Prostate gland (tissue), 2 donors: ENCODE results near the gene DHX34. TPM values are rescaled to one million over a fixed set of nuclear protein-coding genes. Genes with fewer than 3 reads are reported as not detected.

Source experiments
- DNase-seq: peaks from one replicate; pipeline ENCODE4 v3.0.0-alpha.2; 2019; ENCODE audit warnings: low spot score
- H3K27ac ChIP-seq, 2 donors: fragments of 200-600 bp; sonication (generic); 2 replicates each; pipeline ENCODE4 v1.5.1; 2017 to 2019
- H3K27me3 ChIP-seq: fragments of 200-600 bp; sonication (generic); replicated peaks from 2 replicates; pipeline ENCODE4 v1.5.1; 2019; ENCODE audit not compliant: insufficient read depth
- H3K36me3 ChIP-seq, 2 donors: fragments of 200-600 bp; sonication (generic); 1 replicate in 1 of 2; 2 replicates in 1 of 2; pipeline versions ENCODE4 v1.5.1 to v1.8.1; 2017 to 2019
- H3K4me1 ChIP-seq: fragments of 200-600 bp; sonication (generic); replicated peaks from 2 replicates; pipeline ENCODE4 v1.5.1; 2019
- H3K4me3 ChIP-seq, 2 donors: fragments of 200-600 bp; sonication (generic); 2 replicates each; pipeline ENCODE4 v1.5.1; 2017 to 2019
- H3K9me3 ChIP-seq: fragments of 200-600 bp; sonication (generic); 2 replicates; pipeline ENCODE4 v1.5.1; 2017
- POLR2A ChIP-seq: fragments of 450-650 bp; IDR thresholded peaks from one replicate; pipeline ENCODE4 v1.6.1; 2016; ENCODE audit warnings: antibody characterized with exemption, mild to moderate bottlenecking
- POLR2AphosphoS5 ChIP-seq: sonication (generic); formaldehyde crosslinking; IDR thresholded peaks from one replicate; pipeline ENCODE4 v1.6.1; 2017; ENCODE audit warnings: antibody characterized with exemption
- WGBS: methylation state at CpG from one replicate; pipeline ENCODE4 v1.1.5; 2018; 5-methylcytosine and 5-hydroxymethylcytosine counted together
- intact Hi-C: fragments of 100-400 bp; cut with DNase I; formaldehyde crosslinking; loops from one replicate; pipeline ENCODE4 v1.14.2; 2022
- total RNA-seq, 2 donors: library from RNA; depleted of rRNA; stranded (reverse); fragments of >200 nt; gene quantifications; one replicate each; pipeline ENCODE4 v1.1.0, GENCODE V29; 2016
- TF ChIP-seq, protein P1 (sequence below), 4 experiments: fragments of 200-600 bp in 2 of 4; fragments of 450-650 bp in 2 of 4; sonication (generic) in 2 of 4; IDR thresholded peaks; 1 replicate in 3 of 4; 2 replicates in 1 of 4; pipeline ENCODE4 v1.5.1; 2016 to 2019; ENCODE audit warnings: antibody characterized with exemption in 4 of 4, mild to moderate bottlenecking in 2 of 4, moderate library complexity in 2 of 4

The DHX34 gene
- total RNA-seq, 2 donors from 2014 or later: 15.5 to 41.8 TPM

DNA sequence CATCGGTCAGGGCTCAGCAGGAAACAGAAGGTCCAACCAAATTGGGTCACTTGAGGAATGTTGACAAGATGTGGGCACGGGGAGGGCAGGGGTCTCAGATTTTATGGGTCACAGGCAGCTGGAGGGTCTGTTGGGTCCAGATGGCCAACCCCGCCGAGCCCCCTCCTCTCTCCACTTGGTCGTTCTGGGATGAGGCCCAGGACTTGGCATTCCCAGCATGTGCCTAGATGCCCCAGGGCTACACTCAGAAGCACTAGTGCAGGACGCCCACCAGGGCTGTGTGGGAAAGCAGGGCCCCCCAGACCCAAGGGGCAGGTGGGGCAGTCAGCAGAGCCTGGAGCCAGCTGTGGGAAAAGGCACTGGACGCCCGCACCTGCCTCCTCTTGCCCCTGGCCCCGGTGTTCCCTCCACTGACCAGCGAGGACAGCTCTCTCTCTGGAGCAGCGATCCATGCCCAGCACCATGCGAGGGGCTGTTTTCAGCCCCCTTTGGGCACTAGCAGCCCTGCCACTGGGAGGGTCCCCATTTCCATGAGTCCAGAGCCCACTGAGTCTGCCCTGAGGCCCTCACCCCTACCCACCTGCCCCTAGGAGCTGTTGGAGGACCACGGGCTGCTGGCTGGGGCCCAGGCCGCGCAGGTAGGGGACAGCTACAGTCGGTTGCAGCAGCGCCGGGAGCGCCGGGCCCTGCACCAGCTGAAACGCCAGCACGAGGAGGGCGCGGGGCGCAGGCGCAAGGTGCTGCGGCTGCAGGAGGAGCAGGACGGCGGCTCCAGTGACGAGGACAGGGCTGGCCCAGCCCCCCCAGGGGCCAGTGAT, 26.0 kb downstream of the DHX34 start:
- Histone ChIP-seq H3K4me1 (no peaks in the 10 kb centered on the region), H3K27me3 (no peaks in the 10 kb centered on the region), H3K36me3 (peaks cover 11 to 27% of the 10 kb centered on the region in 2 donors), H3K4me3 (no peak overlapping the region), H3K9me3 (no peaks in the 10 kb centered on the region), H3K27ac (no peak overlapping the region)
- TF ChIP-seq POLR2AphosphoS5 (no peak), POLR2A (no peak)
- TF ChIP-seq, protein P1, sequence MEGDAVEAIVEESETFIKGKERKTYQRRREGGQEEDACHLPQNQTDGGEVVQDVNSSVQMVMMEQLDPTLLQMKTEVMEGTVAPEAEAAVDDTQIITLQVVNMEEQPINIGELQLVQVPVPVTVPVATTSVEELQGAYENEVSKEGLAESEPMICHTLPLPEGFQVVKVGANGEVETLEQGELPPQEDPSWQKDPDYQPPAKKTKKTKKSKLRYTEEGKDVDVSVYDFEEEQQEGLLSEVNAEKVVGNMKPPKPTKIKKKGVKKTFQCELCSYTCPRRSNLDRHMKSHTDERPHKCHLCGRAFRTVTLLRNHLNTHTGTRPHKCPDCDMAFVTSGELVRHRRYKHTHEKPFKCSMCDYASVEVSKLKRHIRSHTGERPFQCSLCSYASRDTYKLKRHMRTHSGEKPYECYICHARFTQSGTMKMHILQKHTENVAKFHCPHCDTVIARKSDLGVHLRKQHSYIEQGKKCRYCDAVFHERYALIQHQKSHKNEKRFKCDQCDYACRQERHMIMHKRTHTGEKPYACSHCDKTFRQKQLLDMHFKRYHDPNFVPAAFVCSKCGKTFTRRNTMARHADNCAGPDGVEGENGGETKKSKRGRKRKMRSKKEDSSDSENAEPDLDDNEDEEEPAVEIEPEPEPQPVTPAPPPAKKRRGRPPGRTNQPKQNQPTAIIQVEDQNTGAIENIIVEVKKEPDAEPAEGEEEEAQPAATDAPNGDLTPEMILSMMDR (IDR thresholded peaks at IDR 0.05): no peak
- WGBS: 93% methylated on average over 20 of the region's 30 CpGs
- intact Hi-C loops: no loop called here
- DNase-seq: no peak

DNA sequence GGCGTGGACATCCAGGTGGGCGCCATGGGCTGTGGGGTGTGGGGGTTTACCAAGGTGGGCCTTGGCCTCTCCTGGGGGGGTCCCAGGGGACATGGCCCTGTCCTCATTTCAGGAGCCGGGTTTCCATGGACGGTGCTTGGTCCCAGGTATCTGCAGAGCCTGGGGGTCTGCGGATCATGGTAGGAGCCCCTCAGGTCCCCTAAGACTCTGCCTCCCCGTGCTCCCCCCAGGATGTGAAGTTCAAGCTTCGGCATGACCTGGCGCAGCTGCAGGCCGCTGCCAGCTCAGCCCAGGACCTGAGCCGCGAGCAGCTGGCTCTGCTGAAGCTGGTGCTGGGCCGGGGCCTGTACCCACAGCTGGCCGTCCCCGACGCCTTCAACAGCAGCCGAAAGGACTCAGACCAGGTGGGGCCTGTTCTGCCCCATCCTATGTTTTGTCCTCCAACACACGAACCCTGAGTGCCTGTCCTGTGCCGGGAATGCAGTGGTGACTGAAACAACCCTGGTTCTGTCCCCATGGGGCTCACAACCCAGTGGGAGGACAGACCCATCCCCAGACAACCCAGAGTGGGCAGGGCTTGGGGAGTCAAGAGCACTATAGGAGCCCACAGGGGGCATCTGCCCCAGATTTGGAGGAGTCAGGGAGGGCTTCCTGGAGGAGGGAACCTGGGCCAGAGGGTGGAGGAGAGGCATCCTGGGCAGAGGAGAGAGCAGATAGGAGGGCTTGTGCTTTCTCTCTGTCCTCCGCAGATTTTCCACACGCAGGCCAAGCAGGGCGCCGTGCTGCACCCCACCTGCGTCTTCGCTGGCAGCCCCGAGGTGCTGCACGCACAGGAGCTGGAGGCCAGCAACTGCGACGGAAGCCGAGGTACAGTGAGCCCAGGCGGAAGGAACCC, 26.8 kb downstream of the DHX34 start:
- Histone ChIP-seq H3K27me3 (no peaks in the 10 kb centered on the region), H3K36me3 (peaks cover 11 to 27% of the 10 kb centered on the region in 2 donors), H3K4me3 (no peak overlapping the region), H3K27ac (no peak overlapping the region), H3K9me3 (no peaks in the 10 kb centered on the region), H3K4me1 (no peaks in the 10 kb centered on the region)
- TF ChIP-seq POLR2AphosphoS5: no peak
- TF ChIP-seq, protein P1 (IDR thresholded peaks at IDR 0.05): no peak
- no peak for TF ChIP-seq POLR2A
- 96% methylated on average over 27 of the region's 30 CpGs for WGBS
- no peak for DNase-seq
- intact Hi-C loops: no loop called here

DNA sequence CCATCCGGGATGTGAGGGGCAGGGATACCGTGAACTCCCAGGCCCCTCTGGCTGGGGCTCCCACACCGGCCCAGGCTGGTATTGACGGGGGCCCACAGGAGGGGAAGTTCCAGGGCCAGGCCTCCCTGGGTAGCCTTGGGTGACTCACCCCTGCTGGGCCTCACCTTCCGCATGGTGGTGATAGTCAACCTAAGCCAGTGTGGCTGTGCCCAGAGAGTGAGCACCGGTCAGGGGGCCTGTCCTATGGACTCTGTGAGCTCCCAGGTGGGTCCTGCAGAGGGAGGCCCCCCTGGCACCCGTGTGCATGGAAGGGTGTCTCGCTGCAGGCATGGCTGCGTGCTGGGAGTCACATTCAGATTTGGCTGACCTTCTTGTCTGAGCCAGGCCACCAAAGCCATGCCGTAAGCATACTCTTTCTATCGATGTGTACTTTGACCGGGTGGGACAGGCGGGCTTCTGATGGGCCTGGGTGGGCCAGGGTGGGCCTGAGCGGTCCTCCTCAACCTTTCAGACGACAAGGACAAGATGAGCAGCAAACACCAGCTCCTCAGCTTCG, 27.6 kb downstream of the DHX34 start:
- no peak overlapping the region for H3K4me3 ChIP-seq
- no peaks in the 10 kb centered on the region for H3K27me3 ChIP-seq
- peaks cover 12 to 30% of the 10 kb centered on the region in 2 donors for H3K36me3 ChIP-seq
- intact Hi-C loops: no loop called here
- H3K4me1 ChIP-seq: no peaks in the 10 kb centered on the region
- no peak overlapping the region for H3K27ac ChIP-seq
- TF ChIP-seq, protein P1 (IDR thresholded peaks at IDR 0.05): no peak
- 85% methylated on average over 16 of the region's 16 CpGs for WGBS
- no peak for DNase-seq
- no peaks in the 10 kb centered on the region for H3K9me3 ChIP-seq

DNA sequence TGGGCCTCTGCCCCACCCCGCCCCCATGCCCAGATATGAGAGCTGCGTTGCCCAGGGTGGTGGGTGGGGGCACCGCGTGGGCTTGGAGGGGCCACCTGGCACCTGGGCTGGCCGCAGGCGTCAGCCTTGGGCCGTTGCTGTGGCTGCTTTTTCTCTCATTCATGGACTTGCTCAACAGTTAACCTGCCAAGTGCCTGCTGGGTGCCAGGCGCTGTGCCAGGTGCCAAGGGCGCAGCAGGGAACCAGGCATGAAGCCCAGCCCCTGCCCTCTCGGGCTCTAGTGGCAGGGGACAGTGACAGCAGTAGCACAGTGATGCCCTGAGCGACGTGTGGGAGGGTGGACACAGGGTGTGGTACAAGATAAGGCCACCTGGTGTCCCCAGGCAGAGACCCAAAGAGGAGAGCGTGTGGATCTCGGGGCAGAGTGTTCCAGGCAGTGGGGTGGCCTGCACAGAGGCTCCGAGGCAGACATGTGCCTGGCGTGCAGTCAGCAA, 28.1 kb downstream of the DHX34 start:
- no peak for DNase-seq
- intact Hi-C loops: no loop called here
- H3K4me1 ChIP-seq: no peaks in the 10 kb centered on the region
- TF ChIP-seq POLR2AphosphoS5 (no peak), POLR2A (no peak)
- TF ChIP-seq, protein P1 (IDR thresholded peaks at IDR 0.05): no peak
- H3K36me3 ChIP-seq: peaks cover 17 to 34% of the 10 kb centered on the region in 2 donors
- H3K4me3 ChIP-seq: no peak overlapping the region
- H3K27me3 ChIP-seq: no peaks in the 10 kb centered on the region
- H3K27ac ChIP-seq: no peak overlapping the region
- WGBS: 67% methylated on average over 16 of the region's 16 CpGs
- H3K9me3 ChIP-seq: no peaks in the 10 kb centered on the region
